Psoas muscle (tissue), 8 donors: ENCODE data around the gene SLC38A10. TPM values are rescaled to one million over a fixed set of nuclear protein-coding genes. Genes with fewer than 3 reads are reported as not detected.
A peak's percentile ranks its signal among the peaks of the same experiment; 100 is the strongest.

Source experiments
- ATAC-seq, 4 donors: fragments of 200-7000 bp; cut with Tn5 transposase; one replicate each; pipeline ENCODE4 v1.9.1; 2020; ENCODE audit warnings: moderate library complexity in 3 of 4, mild to moderate bottlenecking in 2 of 4
- DNase-seq, 2 donors: peaks; one replicate each; pipeline ENCODE4 v3.0.0-alpha.2; 2020
- H3K27ac ChIP-seq: fragments of 200-600 bp; one replicate; pipeline ENCODE4 v1.8.0; 2022
- H3K27me3 ChIP-seq, 3 donors: fragments of 200-600 bp in 1 of 3; one replicate each; pipeline versions ENCODE4 v1.6.1 to v1.8.0; 2013 to 2022; ENCODE audit warnings: low read length in 2 of 3, mild to moderate bottlenecking in 2 of 3, moderate library complexity in 1 of 3; ENCODE audit not compliant: insufficient read depth in 3 of 3
- H3K36me3 ChIP-seq, 2 donors: fragments of 200-600 bp in 1 of 2; one replicate each; pipeline versions ENCODE4 v1.6.1 to v1.8.0; 2013 to 2022; ENCODE audit warnings: low read depth in 1 of 2, mild to moderate bottlenecking in 1 of 2, moderate library complexity in 1 of 2; ENCODE audit not compliant: insufficient read depth in 1 of 2
- H3K4me1 ChIP-seq: fragments of 200-600 bp; one replicate; pipeline ENCODE4 v1.8.0; 2022
- H3K4me3 ChIP-seq: fragments of 200-600 bp; one replicate; pipeline ENCODE4 v1.8.0; 2022; ENCODE audit warnings: mild to moderate bottlenecking
- H3K9me3 ChIP-seq: fragments of 200-600 bp; one replicate; pipeline ENCODE4 v1.8.0; 2022
- WGBS, 3 donors: extraction: QIAGEN DNeasy Blood & Tissue Kit; methylation state at CpG; one replicate each; pipeline versions ENCODE4 v1.1.6 to v1.1.7; 2013; 5-methylcytosine and 5-hydroxymethylcytosine counted together
- intact Hi-C, 2 donors: fragments of 100-400 bp; cut with DNase I; formaldehyde crosslinking; loops; one replicate each; pipeline versions ENCODE4 v1.11.0 to v1.14.2; 2022
- long read RNA-seq, 2 donors: library from polyadenylated mRNA; unstranded; transcript quantifications; one replicate each; pipeline ENCODE4 v2.0.0, GENCODE V29; 2021
- polyA plus RNA-seq, 3 donors: library from polyadenylated mRNA; stranded (reverse); fragments of 200-250 nt; gene quantifications; one replicate each; pipeline ENCODE4 v1.2.3, GENCODE V29; 2013
- total RNA-seq, 4 donors: library from RNA; stranded (reverse); fragmentation: NEBNext Ultra II Directional in 2 of 4; extraction: Animal tissue kit (Norgen Biotek cat#: 25700) in 2 of 4; gene quantifications; one replicate each; pipeline versions ENCODE4 v1.2.1 to v1.2.4, GENCODE V29; 2021 to 2023
- TF ChIP-seq, protein P1 (sequence below): fragments of 200-600 bp; IDR thresholded peaks from one replicate; pipeline ENCODE4 v1.8.0; 2022; ENCODE audit warnings: antibody characterized with exemption
- donor health status: healthy with polysubstance abuse.
- donor health status: DM: no; HTN: no; CAD: no; lungs with moderate emphysema.
- donor health status: Bipolar disorder and iron deficiency.
- donor health status: healthy.
- donor health status: DM: yes; HTN: yes; CAD: no.
- donor health status: DM: no; HTN: no; CAD: no.
- donor health status: DM: no; HTN: no; CAD: no.
- donor health status: DM: yes; HTN: yes; CAD: no.

SLC38A10 gene
- 10 to 100 TPM; 16.7 to 23.9 (median 18.6) TPM for total RNA-seq
- 10 to 100 TPM; 16.9 to 40.6 (median 33.0) TPM for polyA plus RNA-seq
- long read RNA-seq, donor 1, full-length matches to known transcripts = 16 of 57 reads
- long read RNA-seq, donor 1, partial matches to known transcripts = 4 of 57 reads
- long read RNA-seq, donor 1, other reads (novel, unspliced or antisense) = 37 of 57 reads
- long read RNA-seq, donor 2, full-length matches to known transcripts = 17 of 89 reads
- long read RNA-seq, donor 2, partial matches to known transcripts = 12 of 89 reads
- long read RNA-seq, donor 2, other reads (novel, unspliced or antisense) = 60 of 89 reads

- peak; percentile 90 to 94 (median 92) for ATAC-seq
These were observed at the start of gene SLC38A10 for GRCh38 chr17:81295031-81295675. Gene SLC38A10 (minus strand): TSS chr17:81295307. CDS start chr17:81294921, 386 bp downstream.

GRCh38 chr17:81342269-81343070, 47.4 kb upstream of the SLC38A10 start:
- Histone ChIP-seq H3K9me3 (no peaks in the 10 kb centered on the region), H3K27me3 (no peaks in the 10 kb centered on the region), H3K27ac (peak overlapping the region; percentile 95), H3K36me3 (no peaks in the 10 kb centered on the region), H3K4me1 (peaks cover 19% of the 10 kb centered on the region), H3K4me3 (peak overlapping the region; percentile 88)
- ATAC-seq (peak in 1 of 4 donors; percentile 11), DNase-seq (no peak)
- WGBS, 3 donors = 6 to 25% (median 13%) methylated on average over 40 to 55 of the region's 55 CpGs
- intact Hi-C loops = loop anchor here in 1 of 2 donors (1.0 kb wide), 1 partner anchor 55 kb away; no protein-coding TSS in a partner anchor
- TF ChIP-seq, protein P1, sequence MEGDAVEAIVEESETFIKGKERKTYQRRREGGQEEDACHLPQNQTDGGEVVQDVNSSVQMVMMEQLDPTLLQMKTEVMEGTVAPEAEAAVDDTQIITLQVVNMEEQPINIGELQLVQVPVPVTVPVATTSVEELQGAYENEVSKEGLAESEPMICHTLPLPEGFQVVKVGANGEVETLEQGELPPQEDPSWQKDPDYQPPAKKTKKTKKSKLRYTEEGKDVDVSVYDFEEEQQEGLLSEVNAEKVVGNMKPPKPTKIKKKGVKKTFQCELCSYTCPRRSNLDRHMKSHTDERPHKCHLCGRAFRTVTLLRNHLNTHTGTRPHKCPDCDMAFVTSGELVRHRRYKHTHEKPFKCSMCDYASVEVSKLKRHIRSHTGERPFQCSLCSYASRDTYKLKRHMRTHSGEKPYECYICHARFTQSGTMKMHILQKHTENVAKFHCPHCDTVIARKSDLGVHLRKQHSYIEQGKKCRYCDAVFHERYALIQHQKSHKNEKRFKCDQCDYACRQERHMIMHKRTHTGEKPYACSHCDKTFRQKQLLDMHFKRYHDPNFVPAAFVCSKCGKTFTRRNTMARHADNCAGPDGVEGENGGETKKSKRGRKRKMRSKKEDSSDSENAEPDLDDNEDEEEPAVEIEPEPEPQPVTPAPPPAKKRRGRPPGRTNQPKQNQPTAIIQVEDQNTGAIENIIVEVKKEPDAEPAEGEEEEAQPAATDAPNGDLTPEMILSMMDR = no peak

More at GRCh38 chr17:81295031-81295675, at the start of gene SLC38A10:
- 0 to 1% (median 0%) methylated on average over 41 to 59 of the region's 59 CpGs for WGBS, 3 donors
- intact Hi-C loops = no loop called here
- TF ChIP-seq, protein P1 = no peak
- Histone ChIP-seq H3K9me3 (no peaks in the 10 kb centered on the region), H3K4me3 (peak within 1 kb of the TSS; percentile 75), H3K36me3 (no peaks in the 10 kb centered on the region), H3K27ac (peak within 1 kb of the TSS; percentile 96), H3K4me1 (peaks cover 37% of the 10 kb centered on the region), H3K27me3 (no peaks in the 10 kb centered on the region)
- DNase-seq = peak; percentile 92 to 96

- DNase-seq (no peak), ATAC-seq (no peak)
- Histone ChIP-seq H3K27ac (peak overlapping the region; percentile 95), H3K9me3 (no peaks in the 10 kb centered on the region), H3K36me3 (no peaks in the 10 kb centered on the region), H3K4me3 (peak overlapping the region; percentile 88), H3K27me3 (no peaks in the 10 kb centered on the region), H3K4me1 (peaks cover 25% of the 10 kb centered on the region)
- intact Hi-C loops = loop anchor here in 1 of 2 donors (1.0 kb wide), 1 partner anchor 56 kb away; no protein-coding TSS in a partner anchor
- 7 to 29% (median 19%) methylated on average over 56 to 83 of the region's 83 CpGs for WGBS, 3 donors
- TF ChIP-seq, protein P1 = no peak
These were observed 46.6 kb upstream of the SLC38A10 start for GRCh38 chr17:81341516-81342268.
